HG02852 (cell line): ENCODE results near the gene RXRA.
"Not testable (repeated sequence)": the region's sequence is repeated elsewhere in the genome, so short reads cannot be mapped to it uniquely, and the experiment has no call there.

Source experiments
- ATAC-seq: cut with Tn5 transposase; IDR thresholded peaks from one replicate; pipeline ENCODE4 v1.9.1; 2021; ENCODE audit warnings: mild to moderate bottlenecking, moderate library complexity; ENCODE audit not compliant: unreplicated experiment

RXRA gene

DNA sequence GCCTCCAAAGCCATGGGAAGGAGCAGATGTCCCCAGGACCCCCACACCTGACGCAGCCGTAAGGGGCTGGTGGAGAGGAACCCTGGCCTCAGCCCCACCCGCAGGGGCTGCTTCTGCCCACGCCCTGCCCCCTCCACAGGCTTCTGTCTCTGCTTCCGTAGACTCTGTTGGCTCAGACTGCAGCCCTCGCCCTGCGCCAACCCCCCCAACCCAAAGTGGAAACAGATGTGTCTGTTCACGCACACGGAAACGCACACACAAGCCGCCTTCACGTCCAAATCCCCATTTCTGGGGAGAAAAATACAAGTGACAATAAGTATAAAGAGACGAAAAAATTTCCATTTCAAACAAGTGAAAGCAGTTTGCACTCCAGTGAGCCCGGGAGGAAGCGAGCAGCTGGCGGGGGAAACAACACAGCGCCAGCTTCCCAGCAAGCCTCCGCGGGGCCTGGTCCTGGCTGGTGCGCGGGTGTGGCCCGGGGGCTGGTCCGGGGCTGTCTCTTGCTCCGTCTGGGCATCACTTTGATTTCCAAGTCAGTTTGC, 32.6 kb upstream of the RXRA start:
- ATAC-seq: no peak

DNA sequence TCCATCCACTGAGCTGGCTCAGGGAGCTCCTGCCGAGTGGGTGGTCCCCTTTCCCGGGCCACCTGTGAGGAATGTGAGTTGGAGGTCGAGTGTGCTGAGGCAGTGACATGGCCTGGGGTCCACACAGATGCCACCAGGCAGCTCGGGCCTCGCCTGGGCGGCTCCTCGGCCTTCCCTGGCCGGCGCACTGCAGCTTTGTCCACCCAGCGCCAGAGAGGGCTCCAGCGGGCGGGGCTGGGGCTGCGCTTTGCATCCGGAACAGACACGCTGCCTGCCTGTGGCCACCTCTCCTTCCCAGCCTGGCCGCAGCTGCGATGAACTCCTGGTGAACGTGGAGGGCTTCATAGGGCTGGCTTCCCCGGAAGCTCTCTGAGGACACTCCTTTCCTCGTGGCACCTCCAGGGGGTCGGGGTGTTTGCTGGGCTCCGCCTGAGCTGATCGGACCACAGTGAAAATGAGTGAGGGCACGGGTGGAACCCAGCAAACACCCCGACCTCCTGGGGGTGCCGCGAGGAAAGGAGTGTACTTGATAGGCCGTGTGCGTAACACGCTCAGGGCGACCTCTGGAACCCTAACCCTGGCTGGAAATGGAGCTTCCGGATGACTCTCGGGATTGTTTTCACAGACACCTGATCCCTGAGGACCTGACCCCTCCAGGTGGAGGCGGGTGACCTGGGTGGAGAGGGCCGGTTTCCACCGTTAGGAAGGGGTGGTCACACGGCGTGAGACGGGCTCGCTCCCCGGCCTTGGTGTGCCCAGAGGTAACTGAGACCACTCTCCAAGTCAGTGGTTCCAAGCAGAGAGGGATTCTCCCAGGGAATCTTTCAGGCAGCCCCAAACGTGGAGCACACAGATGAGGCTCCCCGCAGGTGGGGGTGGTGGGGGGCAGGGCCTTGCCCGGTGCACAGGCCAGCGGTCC, 31.8 kb upstream of the RXRA start:
- no peak for ATAC-seq

- ATAC-seq: no peak
Measured at GRCh38 chr9:134295101-134295745, 31.0 kb upstream of the RXRA start.

DNA sequence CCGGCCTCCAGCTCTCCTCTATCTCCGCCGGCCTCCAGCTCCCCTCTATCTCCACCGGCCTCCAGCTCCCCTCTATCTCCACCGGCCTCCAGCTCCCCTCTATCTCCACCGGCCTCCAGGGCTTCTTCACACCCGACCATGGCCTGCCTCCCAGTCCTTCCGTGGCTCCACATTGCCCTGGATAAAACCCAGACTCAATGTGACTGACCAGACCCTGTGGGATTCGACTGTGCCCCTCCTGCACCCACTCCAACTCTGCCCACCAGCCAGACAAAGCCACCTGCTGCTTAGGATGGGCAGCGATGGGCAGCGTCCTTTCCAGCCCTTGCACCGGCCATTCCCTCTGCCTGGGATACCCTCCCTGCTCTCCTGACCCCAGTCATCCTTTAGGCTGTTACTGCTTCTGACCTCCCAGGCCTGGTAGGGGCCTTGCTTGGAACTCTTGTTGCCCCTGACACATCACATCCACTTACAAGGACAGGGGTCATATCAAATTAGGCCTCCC, 30.5 kb upstream of the RXRA start:
- no peak for ATAC-seq

DNA sequence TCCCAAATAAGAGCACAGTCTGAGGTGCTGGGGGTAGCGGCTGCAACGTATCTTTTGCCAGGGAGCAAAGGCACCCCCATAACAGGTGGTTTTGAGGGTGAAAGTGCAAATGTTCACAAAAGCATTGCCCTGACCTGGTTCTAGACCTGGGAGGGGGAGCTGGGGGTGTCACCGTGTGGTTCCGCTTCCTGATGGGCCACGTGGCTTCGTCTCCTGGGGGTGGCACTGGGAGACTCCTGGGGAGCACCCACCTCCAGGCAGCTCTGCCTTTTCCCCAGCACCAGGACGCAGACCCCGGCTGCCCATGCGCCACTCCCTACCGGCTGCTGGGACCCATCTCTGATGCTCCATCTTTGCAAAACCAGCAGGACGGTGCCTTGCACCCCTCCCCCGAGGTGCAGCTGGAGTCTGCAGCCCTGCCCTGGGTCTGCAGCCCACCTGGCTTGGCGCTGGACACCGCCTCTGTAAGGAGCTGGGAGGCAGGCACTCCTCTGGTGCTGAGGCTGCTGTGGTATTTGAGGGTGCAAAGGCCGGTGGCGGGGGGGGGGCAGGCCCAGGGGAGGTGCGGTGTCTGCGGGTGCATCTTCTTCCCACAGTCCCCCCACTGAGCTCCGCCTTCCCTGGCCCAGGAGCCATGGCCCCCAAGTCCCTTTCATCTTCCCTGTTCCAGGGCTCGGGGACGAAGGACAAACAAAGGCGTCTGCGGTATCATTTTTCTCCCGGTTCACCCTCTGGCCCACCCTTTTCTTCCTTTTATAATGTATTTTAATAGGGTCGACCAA, 29.8 kb upstream of the RXRA start:
- ATAC-seq: no peak

DNA sequence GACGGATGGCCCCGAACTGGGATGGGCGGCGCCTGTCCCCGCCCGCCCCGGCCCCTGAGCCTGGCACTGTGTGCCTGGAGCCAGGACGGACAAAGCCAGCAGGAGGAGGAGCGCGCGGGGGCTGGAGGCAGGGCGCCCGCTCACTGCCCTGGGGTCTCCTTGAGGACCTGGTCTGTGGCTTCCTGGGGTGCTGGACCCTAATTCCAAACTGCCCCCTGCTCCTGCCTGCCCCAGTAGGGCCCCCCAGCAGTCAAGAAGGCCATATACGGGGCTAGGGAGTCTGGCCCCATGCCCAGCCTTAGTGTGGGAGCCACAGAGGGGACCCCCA, 29.2 kb upstream of the RXRA start:
- no peak for ATAC-seq

- ATAC-seq: no peak
Measured at GRCh38 chr9:134297576-134297975, 28.7 kb upstream of the RXRA start.

DNA sequence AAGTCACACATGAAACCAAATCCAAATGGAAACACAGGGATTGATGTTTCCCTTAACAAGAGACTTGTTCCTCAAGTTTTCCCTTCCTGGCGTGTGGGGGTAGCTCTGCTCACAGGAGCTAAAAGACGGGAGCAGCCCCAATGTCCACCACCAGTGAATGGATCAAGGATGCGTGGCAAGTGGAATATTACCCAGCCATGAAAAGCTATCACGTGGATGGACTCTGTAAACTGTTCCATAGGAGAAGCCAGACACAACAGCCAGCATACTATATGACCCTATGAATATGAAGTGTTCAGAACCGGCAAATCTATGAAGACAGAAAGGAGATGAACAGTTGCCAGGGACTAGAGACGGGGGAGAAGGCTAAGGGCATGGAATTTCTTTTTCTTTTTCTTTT, 28.3 kb upstream of the RXRA start:
- no peak for ATAC-seq

- ATAC-seq: no peak
Measured at GRCh38 chr9:134299068-134299467, 27.2 kb upstream of the RXRA start.

DNA sequence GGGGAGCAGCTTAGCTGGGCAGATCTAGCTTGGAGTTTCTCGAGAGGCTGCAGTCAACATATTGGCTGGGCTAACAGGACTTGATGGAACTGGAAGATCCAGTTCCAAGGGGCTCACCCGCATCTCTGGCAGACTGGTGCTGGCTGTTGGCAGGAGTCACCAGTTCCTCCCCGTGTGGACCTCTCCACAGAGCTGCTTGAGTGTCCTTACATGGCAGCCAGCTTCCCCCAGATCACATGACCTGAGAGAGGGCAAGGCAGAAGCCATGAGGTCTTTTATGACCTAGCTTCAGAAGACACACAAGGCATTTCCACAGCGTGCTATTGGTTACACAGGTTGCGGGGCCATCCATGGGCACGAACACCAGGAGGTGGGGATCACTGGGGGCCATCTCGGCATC, 26.4 kb upstream of the RXRA start:
- no peak for ATAC-seq

DNA sequence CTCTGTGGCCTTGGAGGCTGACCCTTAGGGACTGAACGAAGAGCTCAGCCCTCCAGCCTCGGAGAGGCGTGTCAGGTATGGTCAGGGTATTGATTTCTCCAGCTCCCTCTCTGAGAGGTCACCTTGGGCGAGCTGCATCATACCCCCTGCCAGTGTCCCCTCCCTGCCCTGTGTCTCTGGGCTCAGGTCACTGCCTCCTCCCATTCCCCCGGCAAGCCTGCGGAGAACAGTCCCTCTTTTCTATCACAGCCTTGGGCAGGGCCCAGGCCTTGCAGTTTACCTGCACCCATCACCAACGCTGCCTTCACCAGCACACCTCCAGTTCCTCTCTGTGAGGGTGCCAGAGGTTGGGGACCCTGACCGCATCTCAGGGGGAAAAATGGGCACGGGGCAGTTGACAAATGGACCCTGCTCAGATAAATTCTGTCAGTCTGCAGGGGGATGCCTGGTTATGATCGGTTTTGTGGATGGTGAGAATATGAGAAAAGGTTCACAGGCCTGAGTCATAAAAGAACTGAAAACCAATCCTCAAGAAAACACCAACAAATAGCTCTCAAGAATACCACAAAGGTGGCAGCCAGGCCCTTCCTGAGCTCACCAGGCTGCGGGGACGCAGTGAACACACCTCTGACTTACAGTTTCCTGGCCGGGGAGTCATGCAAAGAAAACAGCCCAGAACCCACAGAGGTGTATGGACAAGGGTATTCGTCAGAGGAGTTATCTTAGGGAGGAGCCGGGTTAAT, 24.7 kb upstream of the RXRA start:
- ATAC-seq: no peak

DNA sequence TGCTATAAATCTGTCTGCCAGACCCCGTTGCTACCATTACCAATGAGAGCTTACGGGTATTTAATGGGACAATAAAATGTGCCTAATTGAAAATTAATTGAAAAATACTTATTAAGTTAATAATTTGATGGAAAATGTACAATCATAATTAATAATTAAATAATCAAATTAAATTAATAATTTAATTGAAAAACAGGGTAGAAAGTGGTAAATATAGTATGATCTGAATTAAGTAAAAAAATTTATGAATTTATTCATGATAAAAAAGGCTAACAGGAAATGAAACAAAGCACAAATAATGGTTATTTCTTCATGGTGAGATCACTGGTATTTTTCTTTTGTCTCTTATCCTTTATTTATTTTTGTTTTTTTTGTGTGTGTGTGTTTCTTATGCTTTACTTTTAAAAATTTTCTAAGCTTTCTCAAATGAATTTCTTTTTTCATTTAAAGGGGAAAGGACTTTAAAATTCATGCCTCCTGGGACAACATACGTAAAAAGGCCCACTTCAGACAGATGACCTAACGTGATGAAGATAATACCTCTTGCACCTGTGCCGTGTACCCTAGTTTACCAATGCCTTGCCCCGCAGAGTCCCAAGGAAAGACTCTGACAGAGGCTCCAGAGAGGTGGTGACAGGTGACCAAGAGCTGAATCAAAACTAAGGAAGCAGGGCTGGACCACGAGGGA, 24.0 kb upstream of the RXRA start:
- no peak for ATAC-seq

GRCh38 chr9:134303601-134304000, 22.7 kb upstream of the RXRA start:
- no peak for ATAC-seq

- no peak for ATAC-seq
Measured at GRCh38 chr9:134304261-134304660, 22.0 kb upstream of the RXRA start.

GRCh38 chr9:134304690-134305089, 21.6 kb upstream of the RXRA start:
- ATAC-seq: no peak

DNA sequence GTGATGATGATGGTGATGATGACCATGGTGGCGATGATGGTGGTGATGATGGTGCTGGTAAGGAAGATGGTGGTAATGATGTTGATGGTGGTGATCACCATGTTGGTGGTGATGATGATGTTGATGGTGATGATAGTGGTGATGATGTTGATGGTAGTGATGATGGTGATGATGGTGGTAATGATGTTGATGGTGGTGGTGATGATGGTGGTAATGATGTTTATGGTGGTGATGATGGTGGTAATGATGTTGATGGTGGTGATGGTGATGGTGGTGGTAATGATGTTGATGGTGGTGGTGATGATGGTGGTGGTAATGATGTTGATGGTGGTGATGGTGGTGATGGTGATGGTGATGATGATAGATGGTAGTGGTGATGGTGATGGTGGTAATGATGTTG, 20.7 kb upstream of the RXRA start:
- no peak for ATAC-seq

DNA sequence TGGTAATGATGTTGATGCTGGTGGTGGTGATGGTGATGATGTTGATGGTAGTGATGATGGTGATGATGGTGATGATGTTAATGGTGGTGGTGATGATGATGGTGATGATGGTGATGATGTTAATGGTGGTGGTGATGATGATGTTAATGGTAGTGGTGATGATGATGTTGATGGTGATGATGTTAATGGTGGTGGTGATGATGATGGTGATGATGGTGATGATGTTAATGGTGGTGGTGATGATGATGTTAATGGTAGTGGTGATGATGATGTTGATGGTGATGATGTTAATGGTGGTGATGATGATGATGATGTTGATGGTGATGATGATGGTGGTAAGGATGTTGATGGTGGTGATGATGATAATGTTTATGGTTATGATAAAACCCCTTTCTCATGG, 20.2 kb upstream of the RXRA start:
- not testable (repeated sequence) for ATAC-seq

DNA sequence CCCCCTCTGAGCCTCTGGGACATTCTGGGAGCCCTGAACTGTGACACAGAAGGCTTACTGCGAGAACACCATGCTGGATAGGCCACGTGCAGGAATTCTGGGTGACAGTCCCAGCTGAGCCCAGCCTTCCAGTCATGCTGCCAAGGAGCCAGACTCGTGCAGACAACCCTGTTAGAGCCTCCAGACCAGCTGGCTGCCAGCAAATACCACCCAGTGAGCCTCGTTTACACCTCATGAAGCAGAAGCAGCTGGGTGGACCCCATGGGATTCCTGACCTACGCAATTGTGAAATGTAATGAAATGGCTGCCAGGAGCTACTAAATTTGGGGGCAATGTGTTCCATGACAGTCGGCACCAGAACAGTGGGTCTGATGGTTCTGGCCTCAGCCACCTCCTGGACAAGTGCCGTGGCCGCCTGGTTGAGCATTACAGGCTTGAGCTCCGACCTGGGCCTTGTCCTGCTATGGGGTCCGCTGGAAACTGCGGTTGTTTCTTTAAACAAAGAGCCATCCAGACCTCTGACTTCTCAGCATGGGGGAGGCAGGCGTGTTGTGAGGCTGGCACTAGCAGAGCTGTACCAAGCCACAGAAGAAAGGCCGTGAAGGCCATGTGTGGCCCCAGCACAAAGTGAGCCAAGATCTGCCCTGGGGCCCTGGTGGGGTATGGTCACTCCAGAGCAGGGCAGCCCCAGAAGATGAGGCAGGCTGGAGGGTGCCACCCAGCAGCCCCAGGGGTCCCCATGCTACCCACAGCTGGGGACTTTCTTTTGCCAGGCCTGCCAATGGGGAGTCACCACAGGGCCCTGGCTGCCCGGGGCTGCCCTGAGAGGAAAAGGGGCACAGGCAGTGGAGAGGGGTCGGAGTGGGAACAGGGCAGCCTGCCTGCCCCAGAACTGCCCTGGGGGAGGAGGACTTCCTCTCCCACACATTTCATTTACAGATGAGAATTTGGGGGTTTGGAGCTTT, 19.3 kb upstream of the RXRA start:
- no peak for ATAC-seq
